Neuron (in vitro differentiated cells): Measurements from ENCODE around the gene STX18.
A peak's percentile ranks its signal among the peaks of the same experiment; 100 is the strongest.
"Not testable (repeated sequence)": the region's sequence is repeated elsewhere in the genome, so short reads cannot be mapped to it uniquely, and the experiment has no call there.

Source experiments
- H2AFZ ChIP-seq: one replicate; pipeline ENCODE4 v1.6.1; 2013; ENCODE audit warnings: low read depth, mild to moderate bottlenecking, inconsistent platforms, low read length, moderate library complexity
- H3K27me3 ChIP-seq: one replicate; pipeline ENCODE4 v1.6.1; 2013; ENCODE audit warnings: low read length; ENCODE audit not compliant: insufficient read depth
- H3K36me3 ChIP-seq: one replicate; pipeline ENCODE4 v1.6.1; 2013; ENCODE audit warnings: low read length; ENCODE audit not compliant: insufficient read depth
- H3K4me1 ChIP-seq: one replicate; pipeline ENCODE4 v1.6.1; 2013; ENCODE audit warnings: low read length; ENCODE audit not compliant: insufficient read depth
- H3K4me3 ChIP-seq: 2 replicates; pipeline ENCODE4 v1.5.1; 2013; ENCODE audit warnings: mild to moderate bottlenecking, low read length, moderate library complexity
- H3K9me3 ChIP-seq: one replicate; pipeline ENCODE4 v1.6.1; 2013; ENCODE audit warnings: low read length

The STX18 gene

GRCh38 chr4:4480685-4481398 lies 61.0 kb downstream of the STX18 start:
- H3K27me3 ChIP-seq: no peaks in the 10 kb centered on the region
- peak overlapping the region; percentile 41 for H3K4me3 ChIP-seq
- H2AFZ ChIP-seq: peak overlapping the region; percentile 56
- peaks cover 24% of the 10 kb centered on the region for H3K4me1 ChIP-seq
- no peaks in the 10 kb centered on the region for H3K36me3 ChIP-seq
- no peaks in the 10 kb centered on the region for H3K9me3 ChIP-seq

GRCh38 chr4:4480205-4480604 lies 61.6 kb downstream of the STX18 start:
- H3K4me3 ChIP-seq: no peak overlapping the region
- no peaks in the 10 kb centered on the region for H3K36me3 ChIP-seq
- H3K27me3 ChIP-seq: no peaks in the 10 kb centered on the region
- peaks cover 24% of the 10 kb centered on the region for H3K4me1 ChIP-seq
- no peaks in the 10 kb centered on the region for H3K9me3 ChIP-seq
- no peak overlapping the region for H2AFZ ChIP-seq

- Histone ChIP-seq H3K4me3 (no peak overlapping the region), H3K36me3 (no peaks in the 10 kb centered on the region), H3K27me3 (no peaks in the 10 kb centered on the region), H2AFZ (no peak overlapping the region), H3K9me3 (no peaks in the 10 kb centered on the region), H3K4me1 (peaks cover 24% of the 10 kb centered on the region)
These were observed 62.5 kb downstream of the STX18 start for GRCh38 chr4:4479366-4479765.

GRCh38 chr4:4477796-4478195 lies 64.1 kb downstream of the STX18 start:
- Histone ChIP-seq H3K4me3 (no peak overlapping the region), H3K36me3 (no peaks in the 10 kb centered on the region), H3K27me3 (no peaks in the 10 kb centered on the region), H2AFZ (no peak overlapping the region), H3K9me3 (no peaks in the 10 kb centered on the region), H3K4me1 (peaks cover 24% of the 10 kb centered on the region)

GRCh38 chr4:4477391-4477790 lies 64.5 kb downstream of the STX18 start:
- peaks cover 27% of the 10 kb centered on the region for H3K4me1 ChIP-seq
- H3K4me3 ChIP-seq: no peak overlapping the region
- no peak overlapping the region for H2AFZ ChIP-seq
- H3K27me3 ChIP-seq: no peaks in the 10 kb centered on the region
- H3K36me3 ChIP-seq: no peaks in the 10 kb centered on the region
- H3K9me3 ChIP-seq: no peaks in the 10 kb centered on the region

GRCh38 chr4:4474476-4474875 lies 67.4 kb downstream of the STX18 start:
- peaks cover 7% of the 10 kb centered on the region for H3K4me1 ChIP-seq
- H3K9me3 ChIP-seq: no peaks in the 10 kb centered on the region
- H3K27me3 ChIP-seq: no peaks in the 10 kb centered on the region
- H3K36me3 ChIP-seq: peaks cover 13% of the 10 kb centered on the region
- H2AFZ ChIP-seq: no peak overlapping the region
- H3K4me3 ChIP-seq: no peak overlapping the region

- Histone ChIP-seq H3K9me3 (no peaks in the 10 kb centered on the region), H2AFZ (no peak overlapping the region), H3K4me1 (peaks cover 7% of the 10 kb centered on the region), H3K27me3 (no peaks in the 10 kb centered on the region), H3K36me3 (peaks cover 19% of the 10 kb centered on the region), H3K4me3 (no peak overlapping the region)
These were observed 69.4 kb downstream of the STX18 start for GRCh38 chr4:4472344-4472958.

- Histone ChIP-seq H3K4me3 (no peak overlapping the region), H3K36me3 (peaks cover 27% of the 10 kb centered on the region)
These were observed 70.7 kb downstream of the STX18 start for GRCh38 chr4:4471195-4471594.

GRCh38 chr4:4470208-4470607 lies 71.6 kb downstream of the STX18 start:
- Histone ChIP-seq H3K36me3 (peaks cover 30% of the 10 kb centered on the region), H3K4me3 (no peak overlapping the region), H3K9me3 (peaks cover 4% of the 10 kb centered on the region), H3K4me1 (peaks cover 7% of the 10 kb centered on the region), H3K27me3 (no peaks in the 10 kb centered on the region), H2AFZ (no peak overlapping the region)

More at GRCh38 chr4:4471195-4471594, 70.7 kb downstream of the STX18 start:
- Histone ChIP-seq H3K4me1 (peaks cover 7% of the 10 kb centered on the region), H2AFZ (no peak overlapping the region), H3K9me3 (no peaks in the 10 kb centered on the region), H3K27me3 (no peaks in the 10 kb centered on the region)

- H3K4me1 ChIP-seq, H3K27me3 ChIP-seq, H2AFZ ChIP-seq, H3K9me3 ChIP-seq, H3K4me3 ChIP-seq: not testable (repeated sequence)
- peaks cover 23% of the 10 kb centered on the region for H3K36me3 ChIP-seq
These were observed 76.6 kb downstream of the STX18 start for GRCh38 chr4:4465238-4465637.

- no peak overlapping the region for H3K4me3 ChIP-seq
- peaks cover under 1% of the 10 kb centered on the region for H3K4me1 ChIP-seq
- peaks cover 4% of the 10 kb centered on the region for H3K9me3 ChIP-seq
- no peak overlapping the region for H2AFZ ChIP-seq
- H3K27me3 ChIP-seq: no peaks in the 10 kb centered on the region
- peaks cover 17% of the 10 kb centered on the region for H3K36me3 ChIP-seq
These were observed 78.9 kb downstream of the STX18 start for GRCh38 chr4:4462970-4463369.

- H3K36me3 ChIP-seq: peaks cover 18% of the 10 kb centered on the region
These were observed 80.0 kb downstream of the STX18 start for GRCh38 chr4:4461850-4462249.

GRCh38 chr4:4461178-4461577 lies 80.7 kb downstream of the STX18 start:
- H3K9me3 ChIP-seq: peaks cover 4% of the 10 kb centered on the region
- no peak overlapping the region for H2AFZ ChIP-seq
- H3K4me1 ChIP-seq: peaks cover 3% of the 10 kb centered on the region
- no peaks in the 10 kb centered on the region for H3K27me3 ChIP-seq
- H3K36me3 ChIP-seq: peaks cover 22% of the 10 kb centered on the region
- H3K4me3 ChIP-seq: no peak overlapping the region

More at GRCh38 chr4:4461850-4462249, 80.0 kb downstream of the STX18 start:
- no peaks in the 10 kb centered on the region for H3K27me3 ChIP-seq
- peaks cover 4% of the 10 kb centered on the region for H3K9me3 ChIP-seq
- H3K4me3 ChIP-seq: no peak overlapping the region
- peaks cover 3% of the 10 kb centered on the region for H3K4me1 ChIP-seq
- H2AFZ ChIP-seq: no peak overlapping the region
